K562 (cell line): Measurements from ENCODE around the gene SUFU. TPM values are rescaled to one million over a fixed set of nuclear protein-coding genes. Genes with fewer than 3 reads are reported as not detected.
A peak's percentile ranks its signal among the peaks of the same experiment; 100 is the strongest.

Experiments used
- CBFB ChIP-seq: sonication (generic); formaldehyde crosslinking; IDR thresholded peaks from 2 replicates; pipeline ENCODE4 v1.4.0; 2020; ENCODE audit warnings: mild to moderate bottlenecking, missing genetic modification reagents
- E4F1 ChIP-seq: fragments of 250-450 bp; sonication (Bioruptor Pico); IDR thresholded peaks from 2 replicates; pipeline ENCODE4 v1.5.0; 2021; ENCODE audit warnings: mild to moderate bottlenecking, borderline replicate concordance
- GATA2 ChIP-seq: sonication (generic); formaldehyde crosslinking; IDR thresholded peaks from 2 replicates; pipeline ENCODE4 v1.4.0; 2020; ENCODE audit warnings: mild to moderate bottlenecking, missing genetic modification reagents
- KAT7 ChIP-seq: sonication (generic); formaldehyde crosslinking; IDR thresholded peaks from 2 replicates; pipeline ENCODE4 v1.8.0; 2022; ENCODE audit warnings: missing genetic modification reagents, mild to moderate bottlenecking, borderline replicate concordance
- NFYB ChIP-seq: IDR thresholded peaks from 2 replicates; pipeline ENCODE4 v1.6.1; 2011; ENCODE audit warnings: mild to moderate bottlenecking, moderate library complexity; ENCODE audit not compliant: insufficient read length; ENCODE audit errors: extremely low read depth
- NRF1 ChIP-seq, 2 experiments: fragments of 450-650 bp; IDR thresholded peaks in 1 of 2; conservative IDR thresholded peaks in 1 of 2; 2 replicates each; pipeline ENCODE4 v1.6.1; 2014; ENCODE audit warnings: mild to moderate bottlenecking in 2 of 2
- NUFIP1 ChIP-seq: fragments of 450-650 bp; IDR thresholded peaks from 2 replicates; pipeline ENCODE4 v1.6.1; 2018; ENCODE audit not compliant: partially characterized antibody
- PTTG1 ChIP-seq: fragments of 450-650 bp; IDR thresholded peaks from 2 replicates; pipeline ENCODE4 v1.6.1; 2016; ENCODE audit warnings: low read depth, mild to moderate bottlenecking, missing genetic modification characterization, missing compliant biosample characterization
- SIRT6 ChIP-seq: IDR thresholded peaks from one replicate; pipeline ENCODE4 v1.6.1; 2012; ENCODE audit warnings: low read depth, mild to moderate bottlenecking, control low read depth, inconsistent platforms, low read length, moderate library complexity
- SMARCC2 ChIP-seq: fragments of 450-650 bp; IDR thresholded peaks from 2 replicates; pipeline ENCODE4 v1.6.1; 2017; ENCODE audit warnings: antibody characterized with exemption, moderate library complexity, mild to moderate bottlenecking, low read depth
- STAT5A ChIP-seq: IDR thresholded peaks from 2 replicates; pipeline ENCODE4 v1.6.1; 2012; ENCODE audit warnings: low read length, inconsistent platforms, borderline replicate concordance
- XRCC5 ChIP-seq: fragments of 200-400 bp; formaldehyde crosslinking; IDR thresholded peaks from 2 replicates; pipeline ENCODE4 v1.6.1; 2017; ENCODE audit warnings: low read depth, mild to moderate bottlenecking, low read length
- ZBED1 ChIP-seq: IDR thresholded peaks from 2 replicates; pipeline ENCODE4 v1.6.1; 2014
- ZBTB49 ChIP-seq: sonication (generic); formaldehyde crosslinking; IDR thresholded peaks from 2 replicates; pipeline ENCODE4 v1.8.0; 2022; ENCODE audit warnings: missing genetic modification reagents, mild to moderate bottlenecking, borderline replicate concordance
- ZFP36 ChIP-seq: fragments of 150-350 bp; IDR thresholded peaks from 2 replicates; pipeline ENCODE4 v1.6.1; 2018; ENCODE audit warnings: low read length, low read depth; ENCODE audit not compliant: partially characterized antibody
- ZFX ChIP-seq: sonication (generic); formaldehyde crosslinking; IDR thresholded peaks from 2 replicates; pipeline ENCODE4 v1.8.0; 2022; ENCODE audit warnings: mild to moderate bottlenecking, missing genetic modification reagents, moderate library complexity
- ZMIZ1 ChIP-seq, 2 experiments: fragments of 150-350 bp in 1 of 2; IDR thresholded peaks; 2 replicates each; pipeline ENCODE4 v1.6.1; 2012 to 2016; ENCODE audit warnings: low read depth in 2 of 2, low read length in 2 of 2, mild to moderate bottlenecking in 1 of 2, moderate library complexity in 1 of 2
- ZNF146 ChIP-seq: IDR thresholded peaks from one replicate; pipeline ENCODE4 v1.6.1; 2018; ENCODE audit warnings: missing compliant biosample characterization; ENCODE audit not compliant: unreplicated experiment
- ZNF511 ChIP-seq: sonication (generic); formaldehyde crosslinking; IDR thresholded peaks from 2 replicates; pipeline ENCODE4 v1.8.0; 2022; ENCODE audit warnings: mild to moderate bottlenecking, missing genetic modification reagents
- polyA plus RNA-seq, 8 experiments: library from polyadenylated mRNA; depleted of rRNA in 4 of 8; stranded (reverse) in 5 of 8; unstranded in 3 of 8; fragments of >200 nt; fragmentation: Nextera tagmentation in 2 of 8; fragmentation: Illumina TruSeq in 1 of 8; extraction: Ambion mirVana in 2 of 8; extraction: Trizol in 1 of 8; gene quantifications; 2 replicates each; pipeline versions ENCODE4 v1.2.1 to v1.2.3, GENCODE V29; 2011 to 2014; ENCODE audit warnings: inconsistent platforms in 1 of 8, missing spikeins in 1 of 8
- total RNA-seq, 7 experiments: library from RNA; depleted of rRNA in 6 of 7; stranded (reverse); fragments of >200 nt in 6 of 7; fragmentation: Illumina TruSeq in 2 of 7; extraction: Trizol in 2 of 7; gene quantifications; 2 replicates each; pipeline versions ENCODE4 v1.2.1 to v1.2.3, GENCODE V29; 2011 to 2021; ENCODE audit warnings: low replicate concordance in 1 of 7

The SUFU gene
- total and polyA plus RNA-seq, 9 of the 15 experiments (the other 6 are each of a cell fraction or from before 2014, with no cell fraction given): 0.59 to 6.3 (median 0.82) TPM

- TF ChIP-seq ZBTB49 (CRISPR knock-in tag): no peak
- TF ChIP-seq ZNF146 (CRISPR knock-in tag): no peak
- no peak for TF ChIP-seq E4F1 (CRISPR knock-in tag)
- no peak for TF ChIP-seq KAT7 (CRISPR knock-in tag)
- peak; percentile 83 for TF ChIP-seq ZFX (CRISPR knock-in tag)
- no peak for TF ChIP-seq PTTG1 (tag)
- no peak for TF ChIP-seq SIRT6
- no peak for TF ChIP-seq XRCC5
- no peak for TF ChIP-seq NUFIP1
- no peak for TF ChIP-seq ZBED1
- TF ChIP-seq ZMIZ1 (IDR thresholded peaks at IDR 0.05; ENCODE audit: low read depth in 2 of 2, low read length in 2 of 2): no peak
- peak; percentile 95 to 96 for TF ChIP-seq NRF1 (conservative IDR thresholded peaks at IDR 0.05 in 1 of 2, IDR thresholded peaks at IDR 0.05 in 1 of 2)
- TF ChIP-seq ZFP36: no peak
- no peak for TF ChIP-seq ZNF511 (CRISPR knock-in tag)
- 0 out of 2 replicates have a peak, but pooled peaks have one; percentile 23 for TF ChIP-seq GATA2 (CRISPR knock-in tag)
- TF ChIP-seq STAT5A: no peak
- no peak for TF ChIP-seq SMARCC2
- no peak for TF ChIP-seq CBFB
- TF ChIP-seq NFYB: no peak
Measured at GRCh38 chr10:102502337-102503151, 1.2 kb upstream of the SUFU start, which contains the start of gene ACTR1A (continued).
